HG03575 (cell line): ENCODE results near the gene CILP.

Experiments used
- ATAC-seq: cut with Tn5 transposase; IDR thresholded peaks from one replicate; pipeline ENCODE4 v1.9.1; 2021; ENCODE audit not compliant: unreplicated experiment, insufficient number of reproducible peaks, low FRiP score; ENCODE audit errors: extremely low read depth

The CILP gene

DNA sequence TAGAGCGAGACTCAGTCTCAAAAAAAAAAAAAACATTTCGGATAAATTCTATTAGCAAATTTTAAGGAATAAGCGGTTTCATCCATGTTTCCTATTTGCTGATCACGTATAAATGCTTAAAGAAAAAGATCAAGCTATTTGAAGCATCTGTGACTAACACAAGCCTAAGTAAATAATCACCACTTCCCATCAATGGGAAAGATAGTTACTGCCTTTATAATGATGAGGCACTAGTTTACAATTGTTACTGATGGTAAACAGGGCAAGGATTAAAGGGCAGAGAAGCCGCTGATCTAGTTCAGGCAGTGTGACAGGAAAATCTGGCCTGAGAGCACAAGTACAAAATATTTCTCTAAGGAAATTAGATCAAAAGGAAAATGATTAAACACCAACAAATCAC is 39.8 kb downstream of the CILP start:
- no peak for ATAC-seq

DNA sequence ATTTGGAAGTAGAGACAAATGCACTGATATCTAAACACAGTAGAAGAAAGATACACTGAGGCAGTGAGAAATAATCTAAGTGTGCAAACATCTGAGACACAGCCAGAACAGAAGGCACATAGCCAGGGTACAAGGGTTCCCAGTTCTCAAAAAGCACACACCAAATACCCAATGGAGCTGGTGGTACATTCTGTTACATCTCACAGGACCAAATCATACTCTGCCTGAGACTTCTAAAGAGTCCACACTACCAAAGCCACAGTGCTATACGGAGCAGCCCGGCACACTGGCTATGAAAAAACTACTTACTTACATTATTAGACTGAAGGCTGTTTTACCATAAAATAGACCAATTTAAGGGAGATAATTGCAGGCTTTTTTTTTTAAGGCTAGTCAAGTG is 45.4 kb downstream of the CILP start:
- ATAC-seq, result no peak

- no peak for ATAC-seq
Observed at GRCh38 chr15:65164139-65164538, 47.1 kb downstream of the CILP start.

DNA sequence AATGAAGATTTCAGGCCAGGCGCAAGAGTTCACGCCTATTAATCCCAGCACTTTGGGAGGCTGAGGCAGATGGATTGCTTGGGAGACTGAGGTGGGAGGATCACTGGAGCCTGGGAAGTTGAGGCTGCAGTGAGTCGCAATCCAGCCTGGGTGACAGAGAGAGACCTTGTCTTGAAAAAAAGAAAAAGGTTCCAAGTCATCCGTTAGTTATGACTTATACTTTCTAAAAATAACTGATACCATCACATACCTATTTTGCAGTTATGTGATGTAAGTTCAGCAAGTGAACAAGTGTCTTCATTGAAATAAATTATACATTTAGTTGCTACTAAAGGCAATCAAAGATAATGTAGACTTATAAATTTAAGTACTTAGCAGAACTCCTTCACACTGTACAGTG is 48.2 kb downstream of the CILP start:
- no peak for ATAC-seq

- no peak for ATAC-seq
Observed at GRCh38 chr15:65156692-65157091, 54.6 kb downstream of the CILP start.

GRCh38 chr15:65154720-65155119 is 56.6 kb downstream of the CILP start:
- no peak for ATAC-seq

DNA sequence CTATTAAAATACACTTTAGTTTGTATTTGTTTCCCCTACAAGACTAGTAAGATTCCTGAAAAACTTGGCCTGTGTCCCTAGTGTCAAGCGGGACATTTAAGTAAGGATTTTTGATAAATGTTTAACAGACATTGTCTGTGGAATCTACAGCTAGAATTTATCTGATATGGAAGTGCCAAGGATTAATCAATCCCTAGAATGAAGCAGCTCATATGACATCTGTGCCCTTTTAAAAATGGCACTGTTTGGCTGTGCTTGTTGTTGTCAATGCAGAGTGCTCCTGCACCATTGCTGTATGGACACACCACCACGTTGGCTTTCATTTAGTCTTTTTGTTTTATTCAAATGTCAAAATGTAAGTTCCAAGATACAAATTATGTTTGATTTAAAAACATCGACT is 63.4 kb downstream of the CILP start:
- no peak for ATAC-seq

- ATAC-seq, result no peak
Observed at GRCh38 chr15:65146438-65146837, 64.8 kb downstream of the CILP start.
